Epithelial cell of proximal tubule (primary cell): ENCODE results near the gene ATP6V0A4. TPM values are rescaled to one million over a fixed set of nuclear protein-coding genes. Genes with fewer than 3 reads are reported as not detected.
"Not testable (repeated sequence)": the region's sequence is repeated elsewhere in the genome, so short reads cannot be mapped to it uniquely, and the experiment has no call there.

Experiments
- DNase-seq: peaks from one replicate; pipeline ENCODE4 v3.0.0-alpha.2; 2011; ENCODE audit warnings: low read depth
- H3K4me3 ChIP-seq: 2 replicates; pipeline ENCODE4 v1.5.1; 2011; ENCODE audit warnings: low read depth, mild to moderate bottlenecking, low read length
- CTCF ChIP-seq: conservative IDR thresholded peaks from 2 replicates; pipeline ENCODE4 v1.5.1; 2012; ENCODE audit warnings: low read depth, mild to moderate bottlenecking, low read length
- total RNA-seq: library from RNA; depleted of rRNA; stranded (reverse); fragments of >200 nt; gene quantifications from 2 replicates; pipeline ENCODE4 v1.2.3, GENCODE V29; 2015

Gene ATP6V0A4
- total RNA-seq, 1 donor from 2014 or later, result 0.58 TPM

GRCh38 chr7:138821912-138822311 lies 23.9 kb upstream of the ATP6V0A4 start:
- no peak overlapping the region for H3K4me3 ChIP-seq
- no peak for DNase-seq
- TF ChIP-seq CTCF, result no peak

- H3K4me3 ChIP-seq, result no peak overlapping the region
- no peak for DNase-seq
- TF ChIP-seq CTCF, result no peak
These were observed 21.6 kb upstream of the ATP6V0A4 start for GRCh38 chr7:138819625-138820024.

GRCh38 chr7:138816650-138817049 lies 18.7 kb upstream of the ATP6V0A4 start:
- no peak for TF ChIP-seq CTCF
- no peak for DNase-seq
- H3K4me3 ChIP-seq, result no peak overlapping the region

- H3K4me3 ChIP-seq, result no peak overlapping the region
- no peak for DNase-seq
- no peak for TF ChIP-seq CTCF
These were observed 16.9 kb upstream of the ATP6V0A4 start for GRCh38 chr7:138814816-138815332.

GRCh38 chr7:138813945-138814344 lies 15.9 kb upstream of the ATP6V0A4 start:
- no peak for TF ChIP-seq CTCF
- no peak overlapping the region for H3K4me3 ChIP-seq
- DNase-seq, result no peak

- not testable (repeated sequence) for H3K4me3 ChIP-seq, DNase-seq
These were observed 13.3 kb upstream of the ATP6V0A4 start for GRCh38 chr7:138811327-138811726.

- TF ChIP-seq CTCF, result no peak
- no peak for DNase-seq
- no peak overlapping the region for H3K4me3 ChIP-seq
These were observed 11.3 kb upstream of the ATP6V0A4 start for GRCh38 chr7:138809346-138809745.
